Testis (tissue), 3 donors: ENCODE data around the gene ADCY6. TPM values are rescaled to one million over a fixed set of nuclear protein-coding genes. Genes with fewer than 3 reads are reported as not detected.

Experiments used
- DNase-seq: peaks from one replicate; pipeline ENCODE4 v3.0.0-alpha.2; 2019
- H3K27ac ChIP-seq, 2 donors: fragments of 200-600 bp; sonication (generic); one replicate each; pipeline ENCODE4 v1.5.1; 2019
- H3K27me3 ChIP-seq: fragments of 200-600 bp; sonication (generic); one replicate; pipeline ENCODE4 v1.5.1; 2019
- H3K36me3 ChIP-seq: fragments of 200-600 bp; sonication (generic); one replicate; pipeline ENCODE4 v1.5.1; 2017; ENCODE audit warnings: low read depth; ENCODE audit errors: missing control alignments
- H3K4me1 ChIP-seq: fragments of 200-600 bp; sonication (generic); one replicate; pipeline ENCODE4 v1.5.1; 2019
- H3K4me3 ChIP-seq, 2 donors: fragments of 200-600 bp; sonication (generic); one replicate each; pipeline ENCODE4 v1.5.1; 2017 to 2019
- H3K9me3 ChIP-seq: fragments of 200-600 bp; sonication (generic); one replicate; pipeline ENCODE4 v1.5.1; 2017
- CTCF ChIP-seq, 3 experiments: fragments of 450-650 bp in 2 of 3; fragments of 200-600 bp in 1 of 3; sonication (generic) in 1 of 3; IDR thresholded peaks; one replicate each; pipeline ENCODE4 v1.5.1; 2016 to 2019; ENCODE audit warnings: antibody characterized with exemption in 3 of 3, mild to moderate bottlenecking in 2 of 3, moderate library complexity in 1 of 3
- POLR2A ChIP-seq: fragments of 450-650 bp; IDR thresholded peaks from one replicate; pipeline ENCODE4 v1.6.1; 2017; ENCODE audit warnings: antibody characterized with exemption, mild to moderate bottlenecking, moderate library complexity
- WGBS, 2 donors: methylation state at CpG; one replicate each; pipeline ENCODE4 v1.1.5; 2018; 5-methylcytosine and 5-hydroxymethylcytosine counted together
- intact Hi-C: fragments of 100-400 bp; cut with DNase I; formaldehyde crosslinking; loops from one replicate; pipeline ENCODE4 v1.15.1; 2023; ENCODE audit warnings: low total_unique reads
- microRNA-seq, 2 donors: library from miRNA; unstranded; fragments of <30 nt; microRNA quantifications; one replicate each; pipeline ENCODE4, GENCODE V29; 2016; ENCODE audit warnings: borderline number of aligned reads in 2 of 2, borderline replicate concordance in 1 of 2
- polyA plus RNA-seq: library from polyadenylated mRNA; stranded (reverse); fragments of 350-450 nt; fragmentation: Illumina TruSeq; extraction: RNeasy Lipid Tissue Mini Kit (QIAGEN cat#74804); gene quantifications from one replicate; pipeline ENCODE4 v1.2.3, GENCODE V29; 2014; ENCODE audit warnings: low read depth, low replicate concordance; ENCODE audit not compliant: insufficient read depth
- small RNA-seq, 2 donors: library from RNA; depleted of rRNA; stranded (forward); fragments of <200 nt; gene quantifications; one replicate each; pipeline ENCODE3, GENCODE V24; 2016
- total RNA-seq, 2 donors: library from RNA; depleted of rRNA; stranded (reverse); fragments of >200 nt; gene quantifications; one replicate each; pipeline ENCODE4 v1.2.3, GENCODE V29; 2016

The ADCY6 gene
- total and polyA plus RNA-seq, 3 donors from 2014 or later = 16.5 to 26.3 (median 24.5) TPM

- WGBS, 2 donors = 7% methylated on average over 21 of the region's 21 CpGs
- Histone ChIP-seq H3K9me3 (no peaks in the 10 kb centered on the region), H3K27me3 (no peaks in the 10 kb centered on the region), H3K27ac (peak overlapping the region; percentile 86 to 95), H3K36me3 (no peaks in the 10 kb centered on the region), H3K4me1 (no peaks in the 10 kb centered on the region), H3K4me3 (peak overlapping the region; percentile 80 to 94)
- DNase-seq = no peak
- TF ChIP-seq POLR2A = no peak
- intact Hi-C loops = no loop called here
These were observed 71.6 kb downstream of the ADCY6 start for GRCh38 chr12:48717252-48717695.

- Histone ChIP-seq H3K9me3 (no peaks in the 10 kb centered on the region), H3K4me1 (no peaks in the 10 kb centered on the region), H3K36me3 (no peaks in the 10 kb centered on the region), H3K27me3 (no peaks in the 10 kb centered on the region), H3K27ac (peak within 1 kb of the TSS; percentile 86 to 95), H3K4me3 (peak within 1 kb of the TSS; percentile 80 to 94)
- TF ChIP-seq CTCF (IDR thresholded peaks at IDR 0.05) (peak; percentile 9 to 31 (median 21)), POLR2A (no peak)
- WGBS, 2 donors = 0 to 1% methylated on average over 23 to 61 of the region's 61 CpGs
- intact Hi-C loops = no loop called here
- DNase-seq = peak; percentile 98
These were observed 72.2 kb downstream of the ADCY6 start, which contains the start of gene CCNT1 for GRCh38 chr12:48716493-48717251. CCNT1 (minus strand) TSS chr12:48716707; CDS start chr12:48716675, 32 bp downstream.

Small RNA genes within 50 kb of the gene (microRNA-seq; reads per million reads assigned to microRNA genes)
- 0 to 1.4 reads per million in 2 donors for gene MIR4701

Small RNA genes within 50 kb of the gene (small RNA-seq; reads per million reads assigned to genes)
- gene MIR4701 = 0 reads per million in 2 donors
- 0 reads per million in 2 donors for gene RF00019

Other genes starting within 250 kb of the ADCY6 start
- gene LALBA, start 219.0 kb downstream of the ADCY6 start, total RNA-seq = 1 to 10 TPM; 3.8 to 5.2 TPM
- 4.7 TPM for gene LALBA, start 219.0 kb downstream of the ADCY6 start, polyA plus RNA-seq
- 10 to 100 TPM; 84.8 to 98.4 TPM for gene KANSL2, start 106.9 kb downstream of the ADCY6 start, total RNA-seq
- gene KANSL2, start 106.9 kb downstream of the ADCY6 start, polyA plus RNA-seq = 57.0 TPM
- gene CCNT1, start 72.4 kb downstream of the ADCY6 start, total RNA-seq = 10 to 100 TPM; 50.2 to 53.5 TPM
- 42.0 TPM for gene CCNT1, start 72.4 kb downstream of the ADCY6 start, polyA plus RNA-seq
- 10 to 100 TPM; 17.2 to 19.3 TPM for gene CACNB3, start 29.4 kb upstream of the ADCY6 start, total RNA-seq
- gene CACNB3, start 29.4 kb upstream of the ADCY6 start, polyA plus RNA-seq = 20.1 TPM
- 10 to 100 TPM; 85.0 to 96.1 TPM for gene DDX23, start 63.1 kb upstream of the ADCY6 start, total RNA-seq
- 69.4 TPM for gene DDX23, start 63.1 kb upstream of the ADCY6 start, polyA plus RNA-seq
- 1 to 10 TPM in 1 of 2 donors, under 1 TPM in 1; 0.81 to 1.1 TPM for gene RND1, start 76.8 kb upstream of the ADCY6 start, total RNA-seq
- gene RND1, start 76.8 kb upstream of the ADCY6 start, polyA plus RNA-seq = 1.2 TPM
- gene FKBP11, start 136.4 kb upstream of the ADCY6 start, total RNA-seq = 10 to 100 TPM; 13.4 to 22.4 TPM
- gene FKBP11, start 136.4 kb upstream of the ADCY6 start, polyA plus RNA-seq = 16.4 TPM
- gene ARF3, start 168.4 kb upstream of the ADCY6 start, total RNA-seq = 10 to 100 TPM; 78.3 to 92.9 TPM
- 134 TPM for gene ARF3, start 168.4 kb upstream of the ADCY6 start, polyA plus RNA-seq
- gene WNT10B, start 182.6 kb upstream of the ADCY6 start, total RNA-seq = 1 to 10 TPM; 1.1 to 3.1 TPM
- gene WNT10B, start 182.6 kb upstream of the ADCY6 start, polyA plus RNA-seq = 1.8 TPM
- 1 to 10 TPM; 1.2 to 1.4 TPM for gene WNT1, start 189.2 kb upstream of the ADCY6 start, total RNA-seq
- 0.62 TPM for gene WNT1, start 189.2 kb upstream of the ADCY6 start, polyA plus RNA-seq
- gene DDN, start 210.3 kb upstream of the ADCY6 start, total RNA-seq = under 1 TPM; 0.31 to 0.55 TPM
- gene DDN, start 210.3 kb upstream of the ADCY6 start, polyA plus RNA-seq = 0.96 TPM
- 10 to 100 TPM; 52.7 to 59.6 TPM for gene PRKAG1, start 229.7 kb upstream of the ADCY6 start, total RNA-seq
- gene PRKAG1, start 229.7 kb upstream of the ADCY6 start, polyA plus RNA-seq = 80.7 TPM